GM18508 (cell line): Measurements from ENCODE around the gene HADHA.

Source experiments
- ATAC-seq: cut with Tn5 transposase; IDR thresholded peaks from one replicate; pipeline ENCODE4 v1.9.1; 2021; ENCODE audit warnings: moderate number of reproducible peaks; ENCODE audit not compliant: insufficient read depth, unreplicated experiment

The HADHA gene

DNA sequence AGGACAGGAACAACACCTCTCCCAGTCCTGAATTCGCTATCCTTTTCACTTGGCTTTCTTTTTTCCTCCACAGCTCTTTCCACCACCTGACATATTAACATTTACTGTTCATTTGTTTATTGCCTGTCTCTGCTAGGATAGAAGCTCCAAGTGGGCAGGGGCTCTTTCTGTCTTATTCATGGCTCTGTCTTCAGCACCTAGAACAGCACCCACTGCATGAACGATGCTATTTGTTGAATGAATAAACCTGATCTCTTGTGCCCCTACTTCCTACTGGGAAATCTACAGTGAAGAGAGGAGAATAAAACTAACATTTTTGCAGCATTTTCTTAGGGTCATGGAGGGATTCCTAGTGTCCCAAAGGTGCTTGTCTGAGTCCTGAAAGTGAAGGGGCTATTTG lies 95.9 kb downstream of the HADHA start:
- ATAC-seq: no peak

DNA sequence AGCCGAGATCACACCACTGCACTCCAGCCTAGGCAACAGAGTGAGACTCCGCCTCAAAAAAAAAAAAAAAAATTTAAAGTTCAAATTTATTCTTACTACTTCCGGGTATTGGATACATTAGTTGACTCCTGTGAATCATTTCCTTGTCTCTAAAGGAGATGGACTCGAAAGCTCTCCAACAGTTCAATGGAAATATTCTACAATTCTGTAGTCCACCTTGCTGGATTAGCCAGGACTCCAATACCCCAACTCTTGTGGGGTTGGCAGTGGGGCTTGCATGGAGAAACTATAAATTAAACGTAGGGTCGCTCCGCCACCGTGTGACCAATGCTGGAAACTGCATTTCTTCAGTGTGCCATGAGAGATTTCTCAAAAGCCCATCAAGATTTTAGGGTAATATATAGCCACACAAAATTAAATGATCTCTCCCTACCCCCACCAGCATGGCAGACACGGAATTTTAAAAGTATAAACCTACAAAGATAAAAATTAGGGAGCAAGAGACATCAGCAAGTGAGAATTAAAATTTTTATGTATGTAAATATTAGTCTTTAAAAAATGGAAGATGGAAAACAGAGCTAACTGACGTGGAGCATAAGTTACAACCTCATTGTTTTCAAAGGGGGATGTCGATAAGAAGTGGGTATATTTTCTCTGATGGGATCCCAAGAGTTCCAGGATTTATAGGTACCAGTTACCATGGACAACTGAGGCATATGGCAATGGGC lies 99.3 kb downstream of the HADHA start:
- no peak for ATAC-seq

DNA sequence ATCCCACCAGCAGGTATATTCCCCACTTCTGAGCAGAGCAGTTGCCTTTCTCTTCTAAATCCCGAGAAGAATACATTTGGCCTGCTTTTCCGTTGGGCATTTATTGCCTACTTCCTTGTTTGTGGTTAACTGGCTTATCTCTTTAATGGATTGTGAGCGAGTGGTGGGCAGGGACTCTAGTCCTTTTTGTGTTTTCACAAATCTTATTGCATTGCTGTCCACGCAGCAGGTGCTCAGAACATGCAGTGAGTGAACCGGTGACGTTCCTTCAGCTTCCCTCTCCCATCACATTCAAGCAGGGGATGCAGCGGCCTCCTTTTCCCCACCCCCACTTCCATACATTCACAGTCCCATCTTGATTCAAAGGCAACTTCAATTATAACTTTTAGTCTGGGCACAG lies 100.4 kb downstream of the HADHA start:
- no peak for ATAC-seq

DNA sequence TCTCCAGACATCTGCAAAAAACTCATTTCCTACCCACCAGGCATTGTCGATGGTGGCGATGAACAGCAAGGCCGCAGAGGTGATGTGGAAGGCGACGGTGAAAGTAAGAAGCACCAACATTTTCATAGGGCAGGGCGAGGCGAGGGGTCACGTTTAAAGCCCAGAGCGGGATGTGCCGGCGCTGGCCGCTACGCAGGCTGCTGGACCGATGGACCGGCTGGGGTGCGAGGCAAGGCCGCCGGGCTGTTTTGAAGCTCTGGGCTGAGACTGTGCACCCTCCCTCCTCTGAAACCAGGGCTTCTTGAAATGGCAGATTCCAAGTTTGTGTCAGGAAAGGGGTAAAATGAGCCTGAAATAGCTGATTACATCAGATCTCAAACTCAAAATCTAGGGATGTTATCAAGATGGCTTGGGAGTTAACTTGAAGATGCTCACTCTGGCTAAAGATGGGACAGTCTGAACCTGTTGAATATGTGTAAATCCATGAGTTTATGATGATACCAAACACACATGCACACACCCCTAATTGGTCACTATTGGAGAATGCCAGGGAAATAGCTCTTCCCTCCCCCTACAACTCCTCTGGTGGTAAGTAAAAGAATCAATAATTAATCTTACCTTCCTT lies 103.2 kb downstream of the HADHA start:
- ATAC-seq: no peak
